SK-N-SH (cell line): ENCODE data around the gene CEBPB.

Experiments used
- CHD2 ChIP-seq: fragments of 150-350 bp; IDR thresholded peaks from 2 replicates; pipeline ENCODE4 v1.6.1; 2018; ENCODE audit warnings: low read length; ENCODE audit not compliant: partially characterized antibody
- EP300 ChIP-seq, 2 experiments: IDR thresholded peaks; 2 replicates each; pipeline versions ENCODE4 v1.4.0 to v1.6.1; 2012; ENCODE audit warnings: borderline replicate concordance in 1 of 2, low read depth in 1 of 2, low read length in 1 of 2
- POLR2AphosphoS5 ChIP-seq: IDR thresholded peaks from 2 replicates; pipeline ENCODE4 v1.6.1; 2012; ENCODE audit warnings: low read depth, low read length
- RFX5 ChIP-seq: IDR thresholded peaks from 2 replicates; pipeline ENCODE4 v1.6.1; 2012; ENCODE audit warnings: mild to moderate bottlenecking, improper control_type of control experiment, low read length
- TF ChIP-seq, protein P1 (sequence below): fragments of 200-600 bp; sonication (generic); IDR thresholded peaks from 2 replicates; pipeline ENCODE4 v1.6.1; 2017; ENCODE audit warnings: antibody characterized with exemption, mild to moderate bottlenecking, moderate library complexity
- TF ChIP-seq, protein P2 (sequence below): IDR thresholded peaks from 2 replicates; pipeline ENCODE4 v1.6.1; 2012; ENCODE audit warnings: mild to moderate bottlenecking, low read depth, low read length, moderate library complexity
- TF ChIP-seq, protein P3 (sequence below): IDR thresholded peaks from 2 replicates; pipeline ENCODE4 v1.4.0; 2012; ENCODE audit warnings: low read depth, borderline replicate concordance

DNA sequence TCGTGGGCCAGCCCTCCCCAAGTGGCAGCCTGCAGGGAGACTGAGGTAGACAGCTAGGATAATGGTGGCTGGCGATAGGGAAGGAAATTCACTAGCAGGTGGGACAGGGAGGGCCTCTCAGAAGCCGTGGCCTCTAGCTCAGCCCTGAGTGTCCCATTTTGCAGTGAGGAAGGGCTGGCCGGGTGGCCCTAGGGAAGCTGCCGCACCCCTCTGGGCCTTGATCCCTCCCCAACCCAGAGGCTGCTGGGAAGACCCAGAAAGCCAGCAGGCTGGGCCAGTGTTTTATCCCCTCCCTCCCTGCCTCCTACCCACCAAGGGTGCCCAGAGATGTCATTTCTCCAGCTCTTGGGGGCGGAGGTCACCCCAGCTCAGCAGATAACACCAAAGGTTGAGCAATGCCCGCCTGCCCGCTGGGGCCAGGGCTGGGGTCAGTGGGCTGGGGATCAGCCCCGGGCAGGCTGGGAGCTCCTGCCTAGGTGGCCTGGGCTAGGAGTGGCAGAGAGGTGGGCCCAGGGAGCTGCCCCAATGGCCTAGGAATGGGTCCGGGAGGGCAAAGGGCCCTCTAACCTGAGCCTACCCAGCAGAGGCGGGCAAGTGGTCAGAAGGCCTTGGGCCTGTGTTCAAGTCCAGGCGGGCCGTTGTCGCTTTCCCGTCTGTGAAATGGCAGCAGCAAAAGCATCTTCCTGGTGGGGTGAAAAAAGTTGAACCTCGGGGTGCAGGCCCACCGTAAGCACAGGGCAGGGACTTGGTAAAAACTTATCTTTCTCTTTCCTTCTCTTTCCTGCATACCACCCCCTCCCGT is 1.6 kb upstream of the CEBPB start:
- TF ChIP-seq, protein P1, sequence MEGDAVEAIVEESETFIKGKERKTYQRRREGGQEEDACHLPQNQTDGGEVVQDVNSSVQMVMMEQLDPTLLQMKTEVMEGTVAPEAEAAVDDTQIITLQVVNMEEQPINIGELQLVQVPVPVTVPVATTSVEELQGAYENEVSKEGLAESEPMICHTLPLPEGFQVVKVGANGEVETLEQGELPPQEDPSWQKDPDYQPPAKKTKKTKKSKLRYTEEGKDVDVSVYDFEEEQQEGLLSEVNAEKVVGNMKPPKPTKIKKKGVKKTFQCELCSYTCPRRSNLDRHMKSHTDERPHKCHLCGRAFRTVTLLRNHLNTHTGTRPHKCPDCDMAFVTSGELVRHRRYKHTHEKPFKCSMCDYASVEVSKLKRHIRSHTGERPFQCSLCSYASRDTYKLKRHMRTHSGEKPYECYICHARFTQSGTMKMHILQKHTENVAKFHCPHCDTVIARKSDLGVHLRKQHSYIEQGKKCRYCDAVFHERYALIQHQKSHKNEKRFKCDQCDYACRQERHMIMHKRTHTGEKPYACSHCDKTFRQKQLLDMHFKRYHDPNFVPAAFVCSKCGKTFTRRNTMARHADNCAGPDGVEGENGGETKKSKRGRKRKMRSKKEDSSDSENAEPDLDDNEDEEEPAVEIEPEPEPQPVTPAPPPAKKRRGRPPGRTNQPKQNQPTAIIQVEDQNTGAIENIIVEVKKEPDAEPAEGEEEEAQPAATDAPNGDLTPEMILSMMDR: no peak
- no peak for TF ChIP-seq EP300 (IDR thresholded peaks at IDR 0.05; ENCODE audit: borderline replicate concordance in 1 of 2, low read depth in 1 of 2, low read length in 1 of 2)
- TF ChIP-seq POLR2AphosphoS5: no peak
- no peak for TF ChIP-seq RFX5
- TF ChIP-seq, protein P2, sequence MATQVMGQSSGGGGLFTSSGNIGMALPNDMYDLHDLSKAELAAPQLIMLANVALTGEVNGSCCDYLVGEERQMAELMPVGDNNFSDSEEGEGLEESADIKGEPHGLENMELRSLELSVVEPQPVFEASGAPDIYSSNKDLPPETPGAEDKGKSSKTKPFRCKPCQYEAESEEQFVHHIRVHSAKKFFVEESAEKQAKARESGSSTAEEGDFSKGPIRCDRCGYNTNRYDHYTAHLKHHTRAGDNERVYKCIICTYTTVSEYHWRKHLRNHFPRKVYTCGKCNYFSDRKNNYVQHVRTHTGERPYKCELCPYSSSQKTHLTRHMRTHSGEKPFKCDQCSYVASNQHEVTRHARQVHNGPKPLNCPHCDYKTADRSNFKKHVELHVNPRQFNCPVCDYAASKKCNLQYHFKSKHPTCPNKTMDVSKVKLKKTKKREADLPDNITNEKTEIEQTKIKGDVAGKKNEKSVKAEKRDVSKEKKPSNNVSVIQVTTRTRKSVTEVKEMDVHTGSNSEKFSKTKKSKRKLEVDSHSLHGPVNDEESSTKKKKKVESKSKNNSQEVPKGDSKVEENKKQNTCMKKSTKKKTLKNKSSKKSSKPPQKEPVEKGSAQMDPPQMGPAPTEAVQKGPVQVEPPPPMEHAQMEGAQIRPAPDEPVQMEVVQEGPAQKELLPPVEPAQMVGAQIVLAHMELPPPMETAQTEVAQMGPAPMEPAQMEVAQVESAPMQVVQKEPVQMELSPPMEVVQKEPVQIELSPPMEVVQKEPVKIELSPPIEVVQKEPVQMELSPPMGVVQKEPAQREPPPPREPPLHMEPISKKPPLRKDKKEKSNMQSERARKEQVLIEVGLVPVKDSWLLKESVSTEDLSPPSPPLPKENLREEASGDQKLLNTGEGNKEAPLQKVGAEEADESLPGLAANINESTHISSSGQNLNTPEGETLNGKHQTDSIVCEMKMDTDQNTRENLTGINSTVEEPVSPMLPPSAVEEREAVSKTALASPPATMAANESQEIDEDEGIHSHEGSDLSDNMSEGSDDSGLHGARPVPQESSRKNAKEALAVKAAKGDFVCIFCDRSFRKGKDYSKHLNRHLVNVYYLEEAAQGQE: no peak
- TF ChIP-seq CHD2: no peak
- TF ChIP-seq, protein P3, sequence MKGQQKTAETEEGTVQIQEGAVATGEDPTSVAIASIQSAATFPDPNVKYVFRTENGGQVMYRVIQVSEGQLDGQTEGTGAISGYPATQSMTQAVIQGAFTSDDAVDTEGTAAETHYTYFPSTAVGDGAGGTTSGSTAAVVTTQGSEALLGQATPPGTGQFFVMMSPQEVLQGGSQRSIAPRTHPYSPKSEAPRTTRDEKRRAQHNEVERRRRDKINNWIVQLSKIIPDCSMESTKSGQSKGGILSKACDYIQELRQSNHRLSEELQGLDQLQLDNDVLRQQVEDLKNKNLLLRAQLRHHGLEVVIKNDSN: no peak
